NCI-H774 (cell line): ENCODE data around the gene GOLGA8J.
"Not testable (repeated sequence)": the region's sequence is repeated elsewhere in the genome, so short reads cannot be mapped to it uniquely, and the experiment has no call there.

ENCODE experiments used
- DNase-seq: peaks from one replicate; lab custom pipeline; 2025; lab: John Stamatoyannopoulos, UW

GOLGA8J gene, protein sequence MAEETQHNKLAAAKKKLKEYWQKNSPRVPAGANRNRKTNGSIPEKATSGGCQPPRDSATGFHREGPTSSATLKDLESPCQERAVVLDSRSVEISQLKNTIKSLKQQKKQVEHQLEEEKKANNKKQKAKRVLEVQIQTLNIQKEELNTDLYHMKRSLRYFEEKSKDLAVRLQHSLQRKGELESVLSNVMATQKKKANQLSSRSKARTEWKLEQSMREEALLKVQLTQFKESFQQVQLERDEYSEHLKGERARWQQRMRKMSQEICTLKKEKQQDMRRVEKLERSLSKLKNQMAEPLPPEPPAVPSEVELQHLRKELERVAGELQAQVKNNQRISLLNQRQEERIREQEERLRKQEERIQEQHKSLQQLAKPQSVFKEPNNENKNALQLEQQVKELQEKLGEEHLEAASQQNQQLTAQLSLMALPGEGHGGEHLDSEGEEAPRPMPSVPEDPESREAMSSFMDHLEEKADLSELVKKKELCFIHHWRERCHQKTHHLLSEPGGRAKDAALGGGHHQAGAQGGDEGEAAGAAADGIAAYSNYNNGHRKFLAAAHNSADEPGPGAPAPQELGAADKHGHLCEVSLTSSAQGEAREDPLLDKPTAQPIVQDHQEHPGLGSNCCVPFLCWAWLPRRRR

DNA sequence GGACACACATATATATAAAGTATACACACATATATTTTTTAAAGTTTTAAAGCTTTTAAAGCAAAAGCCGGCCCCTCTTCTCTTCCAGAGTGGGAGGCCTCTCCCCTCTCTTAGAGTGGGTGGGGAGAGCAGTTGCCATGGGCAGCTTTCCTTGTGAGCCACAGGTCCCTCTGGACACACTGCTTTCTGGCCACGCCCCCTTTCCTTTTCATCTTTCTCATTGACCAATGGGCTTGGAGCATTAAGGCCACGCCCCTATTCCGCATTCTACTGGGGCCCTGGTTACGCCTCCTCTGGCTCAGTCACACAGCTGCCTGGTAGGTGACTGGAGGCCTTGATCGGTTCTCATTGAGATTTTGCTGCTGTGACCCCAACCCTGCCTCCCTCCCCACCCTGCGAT, at the start of gene GOLGA8J:
Gene GOLGA8J (plus strand): TSS at position 301 of the 400 bp plus-strand sequence. CDS start 98 bp downstream, at position 399.
- not testable (repeated sequence) for DNase-seq

DNA sequence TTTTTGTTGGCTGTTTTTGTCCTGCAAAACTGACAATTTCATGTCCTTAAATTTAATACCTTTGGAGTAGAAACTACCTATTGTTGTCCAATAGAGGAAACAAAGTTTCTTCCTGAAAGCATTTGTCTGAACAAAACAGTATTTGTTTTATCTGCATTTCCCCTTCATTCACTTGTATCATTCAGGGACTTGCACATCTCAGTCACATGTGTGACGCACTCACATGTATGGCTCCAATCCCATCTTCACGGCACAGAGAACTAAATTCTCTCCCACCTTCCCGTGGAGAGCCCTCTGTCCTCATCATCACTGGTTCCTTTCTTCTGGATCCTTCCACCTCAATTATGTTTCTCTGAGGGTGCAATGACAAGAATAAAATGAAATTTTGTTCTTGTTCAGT, 49.5 kb upstream of the GOLGA8J start:
- DNase-seq, result no peak

DNA sequence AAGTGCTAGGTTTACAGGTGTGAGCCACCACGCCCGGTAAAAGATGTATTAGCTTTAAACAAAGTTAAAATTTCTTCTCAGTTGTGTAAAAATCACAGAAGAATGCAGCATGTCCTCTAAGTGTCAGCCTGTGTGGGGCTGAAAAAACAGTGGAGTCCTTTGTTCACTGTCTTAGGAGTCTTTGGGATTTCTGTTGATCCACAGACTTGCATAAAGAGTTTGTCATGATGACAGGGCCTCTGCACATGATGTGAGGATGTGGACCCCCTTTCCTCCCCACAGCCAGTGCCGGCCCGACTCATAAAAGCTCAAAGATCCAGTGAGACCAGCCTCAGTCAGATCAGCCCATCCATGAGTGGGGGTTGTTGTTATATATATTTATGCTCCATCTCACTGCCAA, 49.0 kb upstream of the GOLGA8J start:
- no peak for DNase-seq

DNA sequence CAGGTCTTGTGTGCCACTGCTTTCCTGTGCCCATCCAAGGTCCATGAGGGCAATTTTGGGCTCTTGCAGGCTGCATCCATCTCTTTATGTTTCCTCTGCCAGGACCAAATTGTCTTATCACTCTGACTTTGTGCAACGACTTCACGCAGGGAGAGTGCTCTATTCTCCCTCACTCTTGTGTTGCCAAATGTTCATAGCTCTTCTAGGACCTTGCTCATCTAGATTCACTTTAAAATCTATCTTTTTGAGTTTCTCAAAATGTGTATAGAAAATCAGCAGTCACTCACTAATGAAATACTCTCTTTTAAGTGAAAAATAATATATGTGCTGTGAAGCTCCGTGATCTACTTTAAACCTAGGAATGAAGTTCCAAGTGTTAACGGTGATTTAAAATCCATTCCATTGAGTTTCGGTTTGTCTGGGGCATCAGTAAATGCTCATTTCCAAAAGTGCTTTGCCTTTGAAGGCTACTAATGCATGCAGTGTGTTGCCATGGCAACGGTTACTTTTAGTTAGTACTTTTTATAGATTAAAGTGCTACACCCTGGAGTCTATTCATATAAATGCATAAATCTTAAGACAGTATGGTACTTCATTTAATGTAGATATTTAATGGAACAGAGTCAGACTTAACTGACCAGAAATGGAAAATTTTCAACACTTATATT, 46.6 kb upstream of the GOLGA8J start:
- DNase-seq, result no peak

DNA sequence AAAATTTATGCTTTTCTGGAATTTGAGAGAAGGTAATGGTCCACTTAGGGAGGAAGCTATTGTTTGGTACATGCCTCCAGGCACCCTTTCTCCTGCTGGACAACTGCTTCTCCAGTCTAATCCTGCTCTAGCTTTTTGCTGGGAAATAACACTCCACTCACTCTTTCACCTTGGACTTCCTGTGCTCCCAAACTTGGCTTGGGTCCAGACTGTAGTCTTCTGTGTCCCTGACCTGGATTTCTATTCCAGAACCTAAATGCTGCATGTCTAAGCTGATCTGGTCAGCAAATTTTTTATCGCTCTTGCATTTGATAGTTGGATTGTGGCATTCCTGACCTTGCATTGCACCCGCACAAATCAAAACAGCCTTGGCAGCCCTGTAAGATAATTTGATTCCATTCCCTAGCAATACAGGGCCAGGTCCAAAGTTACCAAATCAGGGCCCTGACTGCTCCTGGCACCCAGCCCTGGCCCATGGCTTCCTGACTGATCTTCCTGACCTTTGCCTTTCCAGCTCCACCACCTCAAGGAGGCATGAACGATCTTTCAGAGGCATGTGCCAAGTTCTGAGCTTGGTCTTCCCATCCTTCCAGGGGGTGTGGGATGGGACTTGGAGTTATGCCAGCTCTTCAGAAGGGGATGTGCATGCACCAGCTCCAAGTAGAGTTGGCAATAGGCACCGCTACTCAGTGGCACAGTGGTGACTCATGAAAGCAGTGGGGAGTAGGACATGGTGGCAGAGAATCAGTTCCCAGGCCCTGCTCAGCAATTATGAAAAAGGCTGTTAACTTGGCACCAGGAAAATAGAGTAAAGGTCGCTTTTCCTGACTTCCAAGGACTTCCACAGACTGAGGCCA, 43.9 kb upstream of the GOLGA8J start:
- DNase-seq, result no peak

DNA sequence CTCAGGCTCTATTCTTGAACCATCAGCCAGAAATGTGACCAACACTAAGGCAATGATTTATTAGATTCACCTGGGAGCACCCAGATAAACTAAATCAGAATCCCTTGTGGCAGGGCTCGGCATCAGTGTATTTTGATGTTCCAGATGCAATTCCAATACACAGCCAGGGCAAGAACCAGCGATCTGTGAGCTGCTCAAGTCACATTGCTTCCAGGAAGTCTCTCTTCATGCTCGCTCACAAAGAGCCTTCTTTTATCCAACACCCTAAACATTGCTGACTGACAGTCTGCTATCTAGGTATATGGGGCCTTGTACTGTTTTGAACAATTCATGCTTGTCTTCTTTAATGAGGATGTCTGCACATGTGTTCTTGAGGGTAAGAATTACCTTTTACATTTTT, 40.9 kb upstream of the GOLGA8J start:
- no peak for DNase-seq

DNA sequence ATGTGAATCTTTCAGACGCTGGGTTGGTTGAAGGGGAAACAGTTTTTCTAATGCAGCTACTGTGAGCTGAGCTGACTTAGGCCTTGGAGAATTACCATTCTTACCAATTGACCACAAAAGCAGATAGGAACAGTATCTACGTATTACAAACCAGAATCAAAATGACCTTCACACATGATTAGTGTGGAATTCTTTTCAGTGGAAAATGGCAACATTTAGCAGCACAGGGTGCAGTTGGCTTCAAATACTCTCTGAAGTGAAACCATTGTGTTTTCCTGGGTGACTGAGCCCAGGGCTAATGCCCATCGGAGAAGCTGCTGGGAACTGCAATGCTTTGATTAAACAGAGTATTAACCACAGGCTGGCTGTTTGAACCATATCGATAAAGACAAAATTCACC, 40.2 kb upstream of the GOLGA8J start:
- DNase-seq, result no peak

DNA sequence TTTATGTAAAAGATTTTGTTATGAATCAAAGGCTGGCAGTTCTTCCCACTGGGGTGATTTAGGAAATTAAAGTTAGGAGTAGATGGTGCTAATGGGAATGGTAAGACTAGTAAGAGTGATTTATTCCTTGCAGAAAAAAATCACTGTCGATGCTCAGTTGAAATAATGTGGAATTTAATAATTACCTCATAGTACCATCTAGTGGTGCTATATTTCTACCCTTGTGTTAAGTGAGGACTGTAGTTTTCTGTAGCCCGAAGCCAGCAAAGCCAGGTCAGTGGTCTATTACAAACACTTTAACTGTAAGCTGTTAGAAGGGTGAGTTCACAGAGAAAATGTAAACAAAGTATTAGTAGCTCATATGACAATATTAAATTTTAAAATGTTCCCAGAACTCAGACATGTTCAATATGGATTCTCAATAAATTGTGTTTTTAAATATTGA, 39.5 kb upstream of the GOLGA8J start:
- DNase-seq, result no peak

DNA sequence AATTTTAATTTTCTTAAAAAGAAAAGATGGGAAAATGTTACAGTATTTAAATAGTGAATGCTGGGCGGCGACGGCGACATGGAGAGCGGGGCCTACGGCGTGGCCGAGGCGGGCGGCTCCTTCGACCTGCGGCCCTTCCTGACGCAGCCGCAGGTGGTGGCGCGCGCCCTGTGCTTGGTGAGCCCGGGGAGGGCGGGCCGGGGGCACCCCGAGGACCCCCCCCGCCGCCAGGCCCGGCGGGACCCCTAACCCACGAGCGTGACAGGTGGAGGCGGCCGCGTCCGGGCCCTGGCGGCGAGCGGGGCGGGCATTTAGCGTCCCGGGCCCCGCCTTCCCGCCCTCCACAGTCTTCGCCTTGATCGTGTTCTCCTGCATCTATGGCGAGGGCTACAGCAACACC, 38.4 kb upstream of the GOLGA8J start:
- DNase-seq, result no peak

DNA sequence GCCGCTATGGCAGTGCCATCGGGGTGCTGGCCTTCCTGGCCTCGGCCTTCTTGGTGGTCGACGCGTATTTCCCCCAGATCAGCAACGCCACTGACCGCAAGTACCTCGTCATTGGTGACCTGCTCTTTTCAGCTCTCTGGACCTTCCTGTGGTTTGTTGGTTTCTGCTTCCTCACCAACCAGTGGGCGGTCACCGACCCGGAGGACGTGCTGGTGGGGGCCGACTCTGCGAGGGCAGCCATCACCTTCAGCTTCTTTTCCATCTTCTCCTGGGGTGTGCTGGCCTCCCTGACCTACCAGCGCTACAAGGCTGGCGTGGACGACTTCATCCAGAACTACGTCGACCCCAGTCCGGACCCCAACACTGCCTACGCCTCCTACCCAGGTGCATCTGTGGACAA, 37.9 kb upstream of the GOLGA8J start:
- DNase-seq, result not testable (repeated sequence)

DNA sequence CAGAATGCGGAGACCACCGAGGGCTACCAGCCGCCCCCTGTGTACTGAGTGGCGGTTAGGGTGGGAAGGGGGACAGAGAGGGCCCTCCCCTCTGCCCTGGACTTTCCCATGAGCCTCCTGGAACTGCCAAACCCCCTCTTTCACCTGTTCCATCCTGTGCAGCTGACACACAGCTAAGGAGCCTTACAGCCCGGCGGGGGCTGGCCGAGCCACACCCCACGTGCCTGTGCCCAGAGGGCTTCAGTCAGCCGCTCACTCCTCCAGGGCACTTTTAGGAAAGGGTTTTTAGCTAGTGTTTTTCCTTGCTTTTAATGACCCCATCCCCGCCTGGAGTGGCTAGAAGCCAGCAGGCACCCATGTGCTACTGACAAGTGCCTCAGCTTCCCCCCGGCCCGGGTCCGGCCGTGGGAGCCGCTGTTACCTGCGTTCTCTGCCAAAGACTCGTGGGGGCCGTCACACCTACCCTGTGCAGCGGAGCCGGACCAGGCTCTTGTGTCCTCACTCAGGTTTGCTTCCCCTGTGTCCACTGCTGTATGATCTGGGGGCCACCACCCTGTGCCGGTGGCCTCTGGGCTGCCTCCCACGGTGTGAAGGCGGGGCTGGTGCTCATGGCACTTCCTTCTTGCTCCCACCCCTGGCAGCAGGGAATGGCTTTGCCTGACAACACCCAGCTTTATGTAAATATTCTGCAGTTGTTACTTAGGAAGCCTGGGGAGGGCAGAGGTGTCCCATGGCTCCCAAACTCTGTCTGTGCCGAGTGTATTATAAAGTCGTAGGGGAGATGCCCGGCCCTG, 37.3 kb upstream of the GOLGA8J start:
- not testable (repeated sequence) for DNase-seq

DNA sequence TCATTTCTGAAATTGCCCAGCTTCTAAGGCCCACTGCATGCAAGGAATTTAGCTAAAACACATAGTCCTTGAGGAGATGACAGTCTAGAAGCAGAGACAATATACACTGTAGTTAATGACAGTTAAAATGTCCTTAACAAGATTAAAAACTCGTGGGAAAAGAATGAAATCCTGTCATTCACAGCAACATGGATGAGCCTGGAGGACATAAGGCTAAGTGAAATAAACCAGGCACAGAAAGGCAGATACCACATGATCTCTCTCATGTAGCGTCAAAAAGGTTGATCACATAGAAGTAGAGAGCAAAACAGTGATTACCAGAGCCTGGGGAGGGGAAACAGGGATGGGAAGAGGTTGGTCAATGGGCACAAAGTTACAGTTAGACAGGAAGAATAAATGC, 36.3 kb upstream of the GOLGA8J start:
- DNase-seq, result no peak

DNA sequence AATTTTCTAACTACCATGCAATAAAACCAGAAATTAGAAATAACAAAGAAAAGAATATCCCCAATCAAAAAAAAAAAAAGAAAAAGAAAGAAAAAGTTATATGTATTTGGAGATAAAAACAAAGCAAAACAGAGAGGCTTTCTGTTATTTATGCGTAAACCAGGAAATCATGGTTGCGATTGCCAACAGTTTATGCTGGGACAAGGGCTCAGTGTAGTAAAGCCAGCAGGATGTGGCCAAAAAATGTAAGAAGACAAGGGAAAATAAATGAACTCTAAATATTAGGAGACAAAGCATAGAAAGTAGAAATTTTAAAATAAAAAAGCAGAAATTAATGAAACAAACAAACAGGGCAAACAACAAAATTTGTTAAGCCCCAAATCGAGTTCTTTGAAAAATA, 27.2 kb upstream of the GOLGA8J start:
- DNase-seq, result no peak

DNA sequence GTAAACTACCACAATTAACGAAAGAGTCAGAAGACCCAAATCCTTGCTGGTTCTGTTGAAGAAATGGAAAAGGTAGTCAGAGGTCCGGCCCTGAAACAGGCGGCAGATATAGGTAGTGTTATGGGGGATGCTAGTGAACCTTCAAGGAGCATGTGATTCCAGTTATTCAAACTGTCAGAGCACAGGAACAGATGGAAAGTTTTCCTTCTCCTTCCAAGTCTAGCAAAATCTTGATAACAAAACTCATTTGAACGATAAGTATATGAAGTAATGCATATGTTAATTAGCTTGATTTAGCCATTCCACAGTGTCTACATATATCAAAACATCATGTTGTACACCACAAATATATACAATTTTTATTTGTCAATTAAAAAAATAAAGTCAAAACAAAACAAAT, 26.6 kb upstream of the GOLGA8J start:
- no peak for DNase-seq

DNA sequence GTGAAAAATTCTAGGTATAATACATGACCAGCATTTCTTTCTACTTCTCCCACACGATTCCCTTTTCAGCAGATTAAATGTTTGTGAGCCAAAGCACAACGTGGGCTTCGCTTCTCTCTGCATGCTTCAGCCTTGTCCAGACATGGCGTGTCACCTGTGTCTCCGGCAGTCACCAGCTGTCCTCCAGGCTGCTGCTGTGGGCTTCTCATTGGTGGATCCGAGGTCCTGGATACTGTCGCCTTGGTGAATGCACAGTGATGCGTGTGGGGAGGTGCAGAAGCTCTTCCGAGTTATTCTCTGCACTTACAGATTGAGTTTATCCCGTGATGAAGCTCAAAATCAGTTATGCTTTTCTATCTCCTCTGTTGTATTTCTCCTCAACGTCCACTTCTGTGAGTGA, 23.0 kb upstream of the GOLGA8J start:
- DNase-seq, result no peak

DNA sequence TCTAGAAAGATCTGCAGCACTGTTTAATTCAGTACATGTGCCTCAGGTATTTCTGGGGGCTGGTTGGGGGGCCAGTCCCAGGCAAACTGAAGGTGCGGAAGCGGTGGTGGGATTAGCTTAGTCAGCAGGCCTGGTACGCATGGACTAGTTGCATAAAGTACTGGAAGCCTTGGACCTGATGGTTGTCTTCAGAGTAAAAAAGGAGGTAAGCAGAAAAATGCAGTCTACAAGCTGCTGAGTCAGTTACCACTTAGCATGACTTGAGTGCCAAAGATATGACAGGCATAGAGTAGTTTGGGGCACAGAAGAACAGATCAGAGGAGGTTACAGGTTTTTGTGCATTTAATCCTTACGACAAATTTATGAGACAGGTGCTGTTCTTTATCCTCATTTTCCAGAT, 19.9 kb upstream of the GOLGA8J start:
- no peak for DNase-seq

DNA sequence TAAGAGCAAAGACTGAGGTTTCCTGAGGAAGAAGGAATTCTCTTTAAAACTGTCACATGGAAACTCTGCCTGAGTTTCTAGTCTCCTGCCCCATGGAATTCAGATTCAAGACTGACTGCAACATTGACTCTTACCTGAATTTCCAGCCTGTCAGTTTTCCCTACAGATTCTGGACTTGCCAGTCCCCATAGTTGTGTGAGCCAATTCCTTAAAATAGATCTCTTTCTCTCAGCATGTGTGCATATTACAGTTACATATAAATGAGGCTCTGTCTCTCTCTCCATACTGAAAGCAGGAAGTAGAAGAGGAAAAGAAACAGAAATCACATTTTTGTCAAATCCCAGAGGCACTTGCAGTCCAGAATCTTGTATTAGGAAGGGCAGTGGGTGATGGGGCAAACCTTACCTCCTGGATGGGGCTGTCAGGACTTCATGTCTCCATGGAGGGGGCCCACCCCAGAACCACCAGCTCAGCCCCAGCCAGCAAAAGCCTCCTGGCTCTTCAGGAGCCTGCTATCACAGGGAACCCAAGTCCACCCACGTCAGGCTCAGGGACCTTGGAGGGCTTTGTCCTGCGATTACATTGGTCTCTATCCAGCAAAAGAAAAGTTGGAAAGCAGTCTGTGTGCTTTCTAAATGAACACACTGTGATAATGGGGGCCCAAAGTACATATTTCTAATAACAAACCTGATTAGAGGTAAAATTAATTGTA, 18.8 kb upstream of the GOLGA8J start:
- DNase-seq, result no peak

DNA sequence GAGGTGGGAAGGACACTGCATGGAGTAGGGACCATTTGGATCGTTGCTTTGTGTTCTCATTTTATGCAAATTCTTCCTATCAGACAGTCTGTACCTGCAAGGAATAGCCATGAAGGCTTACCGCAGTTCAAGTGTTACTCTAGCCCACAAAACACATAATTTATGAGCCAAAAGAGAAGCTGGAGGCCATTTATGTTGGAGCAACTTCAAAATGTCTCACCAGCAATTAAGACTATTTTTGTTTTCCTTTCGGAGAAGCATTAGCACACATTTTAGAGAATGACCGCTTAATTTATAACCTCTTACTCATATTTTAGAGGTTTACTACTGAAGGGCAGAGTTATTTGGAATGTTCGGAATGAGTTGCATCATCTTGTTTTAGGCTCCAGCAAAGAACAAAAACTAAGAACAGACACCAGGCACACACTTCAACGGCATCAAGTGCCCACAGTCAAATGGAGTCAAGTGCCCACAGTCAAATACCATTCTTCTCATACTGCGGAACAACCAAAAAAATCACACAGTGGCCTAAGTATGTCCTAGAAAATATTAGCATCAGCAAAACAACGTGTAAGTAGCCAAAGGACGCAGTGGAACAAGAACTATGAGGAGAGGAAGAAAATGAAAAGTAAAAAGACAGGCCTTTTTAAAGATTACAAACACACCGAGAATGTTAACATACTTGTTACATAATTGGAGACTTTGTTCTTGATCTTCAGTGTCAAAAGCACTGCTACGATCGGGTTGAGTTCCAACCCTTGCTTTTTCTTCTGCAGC, 17.5 kb upstream of the GOLGA8J start:
- no peak for DNase-seq

DNA sequence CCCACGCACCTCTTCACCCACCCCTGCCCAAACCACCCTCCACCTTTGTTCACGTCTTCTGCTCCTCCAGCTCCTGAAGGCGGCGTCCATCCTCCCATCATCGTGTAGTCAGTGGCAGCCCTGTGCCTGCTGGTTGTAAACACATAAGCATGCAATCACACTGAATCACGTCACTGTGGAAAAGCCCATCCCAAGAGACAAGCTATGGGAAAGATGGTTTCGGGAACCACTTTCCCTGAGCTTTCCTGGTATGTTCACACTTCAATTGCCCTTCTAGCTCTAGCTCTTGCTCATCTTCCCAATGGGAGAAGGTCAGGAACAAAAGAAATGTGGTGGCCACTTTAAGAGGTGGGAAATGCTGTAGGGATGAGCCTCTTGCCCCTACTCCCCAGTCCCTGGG, 14.4 kb upstream of the GOLGA8J start:
- no peak for DNase-seq

DNA sequence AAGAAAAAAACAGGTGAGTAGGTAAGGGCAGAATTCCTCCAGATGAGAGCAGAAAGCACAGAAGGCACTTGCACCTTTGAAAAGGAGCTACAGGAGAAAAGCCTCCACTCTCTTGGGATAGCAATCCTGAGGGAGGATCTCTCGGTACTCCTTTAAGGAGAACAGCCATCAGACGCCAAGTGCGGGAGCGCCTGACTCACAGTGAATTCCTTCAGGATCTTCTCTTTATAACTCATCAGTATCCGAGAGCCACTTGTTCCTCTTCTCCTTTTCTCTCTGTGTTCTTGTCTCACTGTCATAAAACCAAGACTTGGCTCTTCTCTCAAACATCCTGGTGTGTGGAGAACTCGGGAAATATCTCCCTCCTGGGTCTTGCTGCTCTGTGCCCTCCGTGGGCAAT, 10.1 kb upstream of the GOLGA8J start:
- DNase-seq, result no peak
